Ovary (tissue), 9 donors: Measurements from ENCODE around the gene PHKA1. TPM values are rescaled to one million over a fixed set of nuclear protein-coding genes. Genes with fewer than 3 reads are reported as not detected.

ENCODE experiments used
- DNase-seq, 5 donors: peaks; one replicate each; pipeline ENCODE4 v3.0.0-alpha.2; 2019 to 2020
- H3K27ac ChIP-seq, 2 donors: fragments of 200-600 bp; one replicate each; pipeline versions ENCODE4 v1.5.1 to v1.8.0; 2019 to 2022
- H3K27me3 ChIP-seq: fragments of 200-600 bp; one replicate; pipeline ENCODE4 v1.8.0; 2022
- H3K36me3 ChIP-seq: fragments of 200-600 bp; sonication (generic); one replicate; pipeline ENCODE4 v1.5.1; 2019
- H3K4me1 ChIP-seq: one replicate; pipeline ENCODE4 v1.8.1; 2013; ENCODE audit warnings: mild to moderate bottlenecking, moderate library complexity; ENCODE audit not compliant: insufficient read depth
- H3K4me3 ChIP-seq: fragments of 200-600 bp; sonication (generic); one replicate; pipeline ENCODE4 v1.5.1; 2017
- H3K9me3 ChIP-seq, 2 donors: fragments of 200-600 bp in 1 of 2; sonication (generic) in 1 of 2; one replicate each; pipeline versions ENCODE4 v1.5.1 to v1.8.1; 2013 to 2019; ENCODE audit warnings: mild to moderate bottlenecking in 1 of 2, moderate library complexity in 1 of 2
- EP300 ChIP-seq: sonication (generic); formaldehyde crosslinking; IDR thresholded peaks from one replicate; pipeline ENCODE4 v1.6.1; 2017; ENCODE audit warnings: antibody characterized with exemption
- POLR2A ChIP-seq: fragments of 450-650 bp; IDR thresholded peaks from one replicate; pipeline ENCODE4 v1.6.1; 2017; ENCODE audit warnings: antibody characterized with exemption, mild to moderate bottlenecking, moderate library complexity
- WGBS, 3 donors: extraction: QIAGEN DNeasy Blood & Tissue Kit in 1 of 3; methylation state at CpG; one replicate each; pipeline versions ENCODE4 v1.1.5 to v1.1.7; 2013 to 2017; 5-methylcytosine and 5-hydroxymethylcytosine counted together
- intact Hi-C, 4 donors: fragments of 100-400 bp; cut with DNase I; formaldehyde crosslinking; loops; one replicate each; pipeline versions ENCODE4 v1.11.0 to v1.15.1; 2022 to 2023
- polyA plus RNA-seq, 2 donors: library from polyadenylated mRNA; stranded (reverse); fragments of 200-250 nt in 1 of 2; fragments of 350-450 nt in 1 of 2; fragmentation: Illumina TruSeq in 1 of 2; extraction: RNeasy Lipid Tissue Mini Kit (QIAGEN cat#74804) in 1 of 2; gene quantifications; one replicate each; pipeline ENCODE4 v1.2.3, GENCODE V29; 2013 to 2014
- total RNA-seq, 7 donors: library from RNA; depleted of rRNA in 2 of 7; stranded (reverse); fragments of >200 nt in 2 of 7; fragmentation: NEBNext Ultra II Directional in 3 of 7; extraction: Animal tissue kit (Norgen Biotek cat#: 25700) in 3 of 7; gene quantifications; one replicate each; pipeline versions ENCODE4 v1.1.0 to v1.2.4, GENCODE V29; 2016 to 2023
- TF ChIP-seq, protein P1 (sequence below), 3 donors: fragments of 450-650 bp in 2 of 3; fragments of 200-600 bp in 1 of 3; IDR thresholded peaks; one replicate each; pipeline versions ENCODE4 v1.5.1 to v1.8.0; 2016 to 2022; ENCODE audit warnings: antibody characterized with exemption in 3 of 3, mild to moderate bottlenecking in 1 of 3
- donor health status: DM: no; HTN: no; CAD: no; lungs with moderate emphysema.
- donor health status: DM: no; HTN: no; CAD: no.
- donor health status: Bipolar disorder and iron deficiency.
- donor health status: DM: yes; HTN: yes; CAD: no.
- donor health status: DM: no; HTN: no; CAD: no.
- donor health status: DM: yes; HTN: yes; CAD: no.

The PHKA1 gene
- total and polyA plus RNA-seq, 9 donors = 4.6 to 14.8 (median 9.2) TPM

GRCh38 chrX:72662020-72662747 lies 51.9 kb downstream of the PHKA1 start:
- DNase-seq = no peak
- 56 to 72% (median 63%) methylated on average over 5 of the region's 5 CpGs for WGBS, 3 donors
- Histone ChIP-seq H3K4me1 (no peaks in the 10 kb centered on the region), H3K36me3 (no peaks in the 10 kb centered on the region), H3K4me3 (no peak overlapping the region), H3K27me3 (no peaks in the 10 kb centered on the region), H3K27ac (no peak overlapping the region), H3K9me3 (no peaks in the 10 kb centered on the region)
- intact Hi-C loops = no loop called here
- TF ChIP-seq, protein P1, sequence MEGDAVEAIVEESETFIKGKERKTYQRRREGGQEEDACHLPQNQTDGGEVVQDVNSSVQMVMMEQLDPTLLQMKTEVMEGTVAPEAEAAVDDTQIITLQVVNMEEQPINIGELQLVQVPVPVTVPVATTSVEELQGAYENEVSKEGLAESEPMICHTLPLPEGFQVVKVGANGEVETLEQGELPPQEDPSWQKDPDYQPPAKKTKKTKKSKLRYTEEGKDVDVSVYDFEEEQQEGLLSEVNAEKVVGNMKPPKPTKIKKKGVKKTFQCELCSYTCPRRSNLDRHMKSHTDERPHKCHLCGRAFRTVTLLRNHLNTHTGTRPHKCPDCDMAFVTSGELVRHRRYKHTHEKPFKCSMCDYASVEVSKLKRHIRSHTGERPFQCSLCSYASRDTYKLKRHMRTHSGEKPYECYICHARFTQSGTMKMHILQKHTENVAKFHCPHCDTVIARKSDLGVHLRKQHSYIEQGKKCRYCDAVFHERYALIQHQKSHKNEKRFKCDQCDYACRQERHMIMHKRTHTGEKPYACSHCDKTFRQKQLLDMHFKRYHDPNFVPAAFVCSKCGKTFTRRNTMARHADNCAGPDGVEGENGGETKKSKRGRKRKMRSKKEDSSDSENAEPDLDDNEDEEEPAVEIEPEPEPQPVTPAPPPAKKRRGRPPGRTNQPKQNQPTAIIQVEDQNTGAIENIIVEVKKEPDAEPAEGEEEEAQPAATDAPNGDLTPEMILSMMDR (IDR thresholded peaks at IDR 0.05) = no peak
- TF ChIP-seq EP300 = no peak
- TF ChIP-seq POLR2A = no peak

GRCh38 chrX:72659723-72660122 lies 54.4 kb downstream of the PHKA1 start:
- Histone ChIP-seq H3K9me3 (no peaks in the 10 kb centered on the region), H3K36me3 (no peaks in the 10 kb centered on the region), H3K27ac (no peak overlapping the region), H3K4me3 (no peak overlapping the region), H3K4me1 (no peaks in the 10 kb centered on the region), H3K27me3 (no peaks in the 10 kb centered on the region)
- DNase-seq = no peak
- intact Hi-C loops = no loop called here
- TF ChIP-seq, protein P1 (IDR thresholded peaks at IDR 0.05) = no peak
- TF ChIP-seq POLR2A = no peak
- no peak for TF ChIP-seq EP300

DNA sequence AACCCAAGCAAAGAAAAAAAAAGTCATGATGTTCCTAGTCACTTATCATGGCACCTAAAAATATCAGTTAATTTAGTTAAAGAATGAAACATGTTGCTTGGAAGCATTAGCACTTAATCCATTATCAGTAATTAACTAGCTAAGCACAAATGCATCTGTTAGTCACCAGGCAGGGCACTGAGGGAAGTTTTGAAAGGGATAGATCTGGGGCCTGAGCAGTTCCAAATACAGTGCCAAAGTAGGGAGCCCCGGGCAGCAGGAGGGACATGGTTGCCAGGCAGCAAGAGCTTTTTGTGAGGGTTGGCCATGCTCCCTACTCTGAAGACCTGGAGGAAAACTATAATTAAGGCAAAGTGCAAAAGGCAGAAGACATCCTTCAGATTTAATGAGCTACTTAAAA lies 62.0 kb downstream of the PHKA1 start:
- H3K4me1 ChIP-seq = no peaks in the 10 kb centered on the region
- TF ChIP-seq POLR2A = no peak
- no peak for TF ChIP-seq EP300
- TF ChIP-seq, protein P1 (IDR thresholded peaks at IDR 0.05) = no peak
- no peaks in the 10 kb centered on the region for H3K9me3 ChIP-seq
- H3K27ac ChIP-seq = no peak overlapping the region
- DNase-seq = no peak
- WGBS, 3 donors = 42 to 76% (median 57%) methylated on average over 1 of the region's 1 CpG
- H3K27me3 ChIP-seq = no peaks in the 10 kb centered on the region
- no peak overlapping the region for H3K4me3 ChIP-seq
- intact Hi-C loops = no loop called here
- H3K36me3 ChIP-seq = no peaks in the 10 kb centered on the region

GRCh38 chrX:72644946-72645345 lies 69.2 kb downstream of the PHKA1 start:
- 39 to 84% (median 80%) methylated on average over 2 of the region's 2 CpGs for WGBS, 3 donors
- intact Hi-C loops = no loop called here
- H3K27ac ChIP-seq = no peak overlapping the region
- no peaks in the 10 kb centered on the region for H3K4me1 ChIP-seq
- H3K4me3 ChIP-seq = no peak overlapping the region
- no peaks in the 10 kb centered on the region for H3K9me3 ChIP-seq
- no peak for TF ChIP-seq POLR2A
- TF ChIP-seq, protein P1 (IDR thresholded peaks at IDR 0.05) = no peak
- TF ChIP-seq EP300 = no peak
- DNase-seq = no peak
- H3K27me3 ChIP-seq = no peaks in the 10 kb centered on the region
- no peaks in the 10 kb centered on the region for H3K36me3 ChIP-seq
